Stimulated activated CD8-positive, alpha-beta memory T cell treated with anti-CD3 and anti-CD28 coated beads, Interleukin-2, amount 100 ng/mL, for 48 hours (primary cell): ENCODE measurements around the gene STX8.
"Not testable (repeated sequence)": the region's sequence is repeated elsewhere in the genome, so short reads cannot be mapped to it uniquely, and the experiment has no call there.

Experiments
- DNase-seq, 2 donors: peaks; one replicate each; pipeline ENCODE4 v3.0.0-alpha.2; 2020; ENCODE audit warnings: low read depth in 2 of 2

The STX8 gene

DNA sequence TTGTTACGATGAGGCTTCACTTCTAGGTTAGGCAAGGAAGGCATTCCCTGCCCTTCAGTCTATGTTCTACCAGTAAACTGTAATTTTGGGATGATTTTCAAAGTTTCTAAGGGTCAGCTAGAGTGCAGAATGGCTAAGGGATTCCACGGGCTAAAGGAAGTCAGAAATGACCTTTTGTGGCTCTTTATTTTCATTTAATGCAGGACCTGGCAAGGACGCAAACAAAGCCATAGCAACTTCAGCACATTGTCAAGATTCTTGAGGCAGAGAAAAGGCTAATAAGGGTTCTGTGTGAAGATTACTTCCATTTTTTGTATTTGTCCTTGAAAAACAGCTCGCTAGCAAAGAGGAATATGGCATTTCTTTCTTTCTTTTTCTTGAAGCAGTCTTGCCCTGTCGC, 76.6 kb downstream of the STX8 start:
- no peak for DNase-seq

DNA sequence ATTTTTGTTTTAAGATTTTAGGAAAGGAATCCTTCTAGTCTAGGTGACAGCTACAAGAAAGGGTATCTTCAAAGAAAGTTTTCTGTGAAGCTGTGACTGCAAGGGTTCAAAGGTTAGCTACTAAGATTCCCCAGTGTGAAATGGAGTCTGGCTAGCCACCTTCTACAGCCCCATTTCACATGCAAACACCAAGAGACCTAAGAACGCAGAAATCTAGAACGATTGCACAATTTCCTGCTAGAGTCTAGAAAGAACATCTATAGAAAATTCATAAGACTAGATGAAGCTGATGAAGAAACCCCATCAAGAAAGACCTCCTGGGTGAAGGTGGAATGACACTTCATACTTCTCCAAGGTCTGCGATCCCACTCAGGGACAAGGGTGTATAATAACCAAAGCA, 77.1 kb downstream of the STX8 start:
- DNase-seq = no peak

DNA sequence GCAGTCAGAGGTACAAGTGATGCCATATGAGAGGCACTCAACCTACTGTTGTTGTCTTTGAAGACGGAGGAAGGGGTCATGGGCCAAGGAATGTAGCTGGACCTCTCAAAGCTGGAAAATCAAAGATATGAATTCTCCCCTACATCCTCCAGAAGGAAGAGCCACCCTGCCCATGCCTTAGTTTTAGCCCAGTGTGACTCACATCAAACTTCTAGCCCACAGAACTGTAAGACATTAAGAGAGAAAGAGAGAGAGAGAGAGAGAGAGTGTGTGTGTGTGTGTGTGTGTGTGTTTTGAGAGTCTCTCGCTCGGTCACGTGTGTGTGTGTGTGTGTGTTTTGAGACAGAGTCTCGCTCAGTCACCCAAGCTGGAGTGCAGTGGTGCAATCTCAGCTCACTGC, 87.1 kb downstream of the STX8 start:
- no peak for DNase-seq

DNA sequence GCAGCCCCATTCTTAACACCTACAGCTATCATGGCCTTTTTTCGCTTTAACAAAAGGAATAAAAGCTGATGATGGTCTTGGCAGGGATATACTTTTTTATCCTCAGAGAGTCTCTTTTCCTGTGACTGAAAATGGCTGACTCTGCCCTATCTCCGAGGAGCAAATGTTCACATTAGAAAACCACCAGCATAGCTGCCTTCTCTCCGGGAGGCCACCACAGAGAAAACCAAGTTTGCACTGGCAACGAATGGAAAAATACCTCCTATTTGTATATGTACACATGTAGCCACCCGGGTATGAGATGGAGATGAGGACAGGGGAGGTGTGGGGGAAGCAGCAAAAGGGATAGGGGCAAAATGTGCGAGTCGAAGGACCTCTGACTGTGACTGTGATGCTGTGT, 88.2 kb downstream of the STX8 start:
- DNase-seq = no peak

DNA sequence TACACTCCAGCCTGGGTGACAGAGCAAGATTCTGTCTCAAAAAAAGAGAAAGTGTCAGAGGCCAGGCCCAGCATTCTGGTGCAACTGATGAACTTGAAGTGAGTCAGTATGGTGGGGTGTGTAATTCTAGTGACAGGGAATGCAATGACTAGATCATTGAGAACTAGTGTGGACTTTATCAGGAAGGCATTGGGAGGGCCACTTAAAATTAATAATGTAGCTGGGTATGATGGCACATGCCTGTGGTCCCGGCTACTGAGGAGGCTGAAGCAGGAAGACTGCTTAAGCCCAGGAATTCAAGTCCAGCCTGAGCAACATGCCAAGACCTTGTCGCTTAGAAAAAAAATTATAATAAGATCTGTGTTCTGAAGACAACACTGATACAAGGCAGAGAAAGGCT, 90.8 kb downstream of the STX8 start:
- DNase-seq = no peak

DNA sequence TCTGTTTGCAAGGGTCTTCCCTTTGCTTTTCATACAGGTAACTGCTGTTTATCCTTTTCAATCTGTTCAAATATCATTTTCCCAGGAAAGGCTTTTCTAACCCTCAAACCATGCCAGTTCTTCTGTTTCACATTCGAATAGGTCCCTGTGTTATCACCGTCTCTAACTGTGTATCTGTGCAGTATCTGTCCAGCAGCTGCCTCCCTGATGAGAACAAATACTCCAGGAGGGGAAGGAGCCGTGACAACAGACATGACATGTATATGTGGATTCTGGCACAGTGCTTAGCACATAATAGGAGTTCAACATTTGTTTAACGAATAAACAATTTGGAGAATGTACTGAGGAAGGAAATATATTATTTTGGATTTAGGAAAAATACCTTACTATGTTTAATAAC, 95.7 kb downstream of the STX8 start:
- DNase-seq = no peak

DNA sequence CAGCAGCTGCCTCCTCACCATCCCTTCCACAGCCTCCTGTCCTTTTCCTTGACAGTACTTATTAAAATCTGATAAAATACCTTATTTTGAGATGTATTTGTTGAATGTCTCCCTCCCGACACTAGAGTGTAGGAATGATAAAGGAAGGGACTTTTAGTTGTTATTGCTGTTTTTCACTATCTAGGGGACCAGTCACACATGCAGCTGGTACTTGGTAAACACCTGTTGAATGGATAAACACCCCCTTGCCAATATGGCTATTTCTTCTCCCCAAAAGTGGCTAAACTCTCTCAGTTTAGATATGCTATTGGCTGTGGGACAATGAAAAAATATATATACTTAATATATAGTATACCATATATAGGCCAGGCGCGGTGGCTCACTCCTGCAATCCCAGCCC, 96.7 kb downstream of the STX8 start:
- DNase-seq = no peak

DNA sequence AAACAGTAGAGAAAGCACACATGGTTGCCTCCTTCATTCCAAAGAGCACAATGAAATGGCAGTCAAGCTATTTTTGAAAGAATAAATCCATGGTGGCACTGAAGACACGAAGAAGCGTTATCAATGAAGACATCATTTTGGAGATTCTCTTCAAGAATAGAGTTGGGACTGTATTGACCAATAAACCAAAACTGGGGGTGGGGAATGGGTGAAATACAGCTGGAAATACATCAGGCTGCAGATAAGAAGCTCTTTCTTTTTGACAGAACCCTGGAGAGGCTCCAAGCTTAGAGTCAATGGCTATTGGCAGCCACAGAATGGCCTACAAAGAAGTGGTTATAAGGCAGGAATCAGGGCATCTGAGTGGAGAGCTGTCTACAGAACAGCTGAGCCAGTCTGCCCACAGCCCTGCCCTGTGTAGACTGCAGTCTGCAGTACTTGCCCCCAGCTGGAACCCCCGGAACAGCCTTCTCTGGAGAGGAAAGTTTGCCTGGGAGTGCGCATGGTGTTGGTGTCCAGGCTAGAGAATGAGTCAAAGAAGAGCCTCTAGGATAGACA, 100.4 kb downstream of the STX8 start:
- DNase-seq = no peak

DNA sequence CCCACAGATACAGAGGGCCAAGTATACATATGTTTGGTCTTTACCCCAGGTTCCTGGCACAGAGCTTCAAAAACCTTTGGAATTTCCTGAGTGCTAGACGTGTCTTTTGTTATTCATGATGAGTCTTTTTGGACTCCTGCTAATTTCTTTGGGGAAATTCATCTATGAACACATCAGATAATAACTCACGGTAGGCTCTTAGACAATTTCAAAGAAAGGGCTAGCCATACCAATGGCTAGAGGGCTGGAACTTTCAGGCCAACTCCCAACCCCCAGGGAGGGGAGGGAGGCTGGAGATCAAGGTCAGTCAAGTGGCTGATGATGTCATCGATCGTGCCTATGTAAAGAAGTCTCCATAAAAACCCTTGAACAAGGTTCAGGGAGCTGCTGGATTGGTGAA, 101.9 kb downstream of the STX8 start:
- no peak for DNase-seq

DNA sequence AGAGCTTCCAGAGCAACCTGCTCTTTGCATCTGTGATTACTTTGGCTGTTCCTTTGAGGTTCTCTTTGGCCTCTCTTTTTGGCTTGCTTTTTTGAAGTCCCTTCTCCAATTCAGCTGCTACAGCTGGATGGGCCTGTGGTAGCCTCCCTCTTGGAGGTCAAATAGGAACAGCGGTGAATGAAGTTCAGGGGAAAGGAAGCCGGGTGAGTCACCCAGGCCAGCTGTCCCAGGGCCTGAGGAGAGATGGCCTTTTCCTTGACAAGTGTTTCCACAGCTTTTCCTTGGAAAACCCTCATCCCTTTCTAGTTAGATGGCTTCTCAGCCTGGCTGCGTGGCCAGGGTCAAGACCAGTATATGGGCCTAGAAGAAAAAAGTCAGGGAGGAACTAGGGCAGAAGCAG, 103.1 kb downstream of the STX8 start:
- DNase-seq = no peak

DNA sequence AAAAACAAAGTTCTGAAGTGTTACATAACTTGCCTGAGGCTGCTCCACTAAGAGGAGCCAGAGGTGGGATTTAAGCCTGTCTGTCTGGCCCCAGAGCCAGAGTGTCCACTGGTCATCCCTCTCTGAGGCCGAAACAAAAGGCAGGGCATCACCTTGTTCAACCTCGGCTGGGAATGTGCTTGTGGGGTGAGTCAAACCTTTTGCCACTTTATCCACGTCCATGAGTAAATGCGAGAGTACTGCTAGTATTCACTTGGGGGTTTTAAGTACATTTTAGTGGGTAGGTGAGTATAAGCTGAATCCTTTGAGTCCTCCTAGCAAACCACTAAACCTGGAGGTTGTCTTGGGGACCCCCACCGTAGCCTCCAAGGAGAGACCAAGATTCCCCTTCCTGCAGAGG, 103.5 kb downstream of the STX8 start:
- DNase-seq = no peak

DNA sequence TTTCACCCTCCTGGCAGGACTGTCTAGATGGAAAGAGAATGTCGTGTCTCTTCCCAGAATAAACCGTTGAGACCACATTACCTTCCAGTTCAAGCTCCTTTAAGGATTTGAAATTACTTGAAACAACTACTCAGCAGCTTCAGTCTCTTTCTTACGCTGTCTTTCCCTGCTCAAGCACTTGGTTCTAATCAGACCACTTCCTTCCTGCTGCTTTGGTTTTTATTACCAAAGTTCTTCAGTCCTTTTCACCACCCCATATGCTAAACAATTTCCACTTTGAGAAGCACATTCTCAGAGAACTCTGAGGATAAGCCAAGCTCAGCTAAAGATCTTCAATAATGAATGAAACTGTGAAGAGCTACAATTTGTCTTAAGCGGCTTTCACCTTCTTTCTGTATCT, 105.4 kb downstream of the STX8 start:
- no peak for DNase-seq

DNA sequence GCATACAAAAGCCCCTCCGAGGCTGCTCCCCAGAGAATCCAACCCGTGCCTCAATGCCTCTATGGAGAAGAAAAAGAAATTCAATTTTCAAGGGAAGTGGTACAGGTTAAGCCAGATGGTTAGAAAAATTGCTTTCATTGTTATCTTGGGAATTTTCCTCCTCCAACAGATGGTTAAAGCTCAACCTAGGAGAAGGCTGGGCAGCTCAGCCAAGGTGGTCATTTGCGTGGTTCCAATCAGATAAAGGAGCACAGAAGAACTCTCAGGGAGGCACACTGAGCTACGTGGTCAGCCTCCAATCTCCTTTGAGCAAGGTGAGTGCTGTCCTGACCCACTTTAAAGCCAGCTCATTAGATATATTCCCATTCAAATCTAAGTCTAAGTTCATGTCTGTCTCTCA, 106.7 kb downstream of the STX8 start:
- no peak for DNase-seq

DNA sequence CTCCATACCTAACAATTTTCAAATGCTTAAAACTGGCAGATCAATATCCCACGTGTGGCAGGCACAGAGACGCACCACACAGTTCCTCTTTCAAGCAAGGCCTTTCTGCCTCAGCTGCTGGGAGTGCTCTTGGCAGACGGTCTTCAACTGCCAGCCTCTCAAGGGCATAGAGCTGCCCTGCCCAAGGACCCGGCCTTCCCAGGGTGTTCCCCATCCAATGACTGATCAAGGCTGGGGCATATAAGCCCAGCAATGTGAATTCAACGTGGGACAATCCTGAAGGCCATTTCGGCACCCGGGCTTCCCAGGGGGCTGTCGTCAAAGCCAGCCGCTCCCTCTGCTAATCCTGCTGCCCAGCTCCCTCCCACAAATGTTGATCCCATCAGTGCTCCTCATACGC, 107.1 kb downstream of the STX8 start:
- no peak for DNase-seq

DNA sequence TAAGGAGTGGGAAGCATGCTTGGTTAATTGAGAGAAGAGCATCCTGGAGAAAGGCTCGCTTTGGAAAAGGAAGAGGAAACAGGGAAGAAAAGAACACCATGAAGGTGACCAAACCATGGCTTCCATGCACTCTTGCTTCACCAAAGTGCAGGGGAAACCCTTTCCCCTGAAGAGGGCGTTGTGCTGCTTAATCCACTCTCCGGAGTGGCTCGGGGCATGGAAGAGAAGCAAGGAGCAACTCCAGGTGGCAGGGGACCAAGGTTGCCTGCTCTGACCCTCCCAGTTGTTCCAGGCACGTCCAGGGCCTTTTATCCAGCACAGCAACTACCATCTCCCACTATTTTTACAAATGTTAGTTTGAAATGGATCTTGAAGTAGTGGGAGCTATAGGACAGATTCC, 108.1 kb downstream of the STX8 start:
- DNase-seq = no peak

DNA sequence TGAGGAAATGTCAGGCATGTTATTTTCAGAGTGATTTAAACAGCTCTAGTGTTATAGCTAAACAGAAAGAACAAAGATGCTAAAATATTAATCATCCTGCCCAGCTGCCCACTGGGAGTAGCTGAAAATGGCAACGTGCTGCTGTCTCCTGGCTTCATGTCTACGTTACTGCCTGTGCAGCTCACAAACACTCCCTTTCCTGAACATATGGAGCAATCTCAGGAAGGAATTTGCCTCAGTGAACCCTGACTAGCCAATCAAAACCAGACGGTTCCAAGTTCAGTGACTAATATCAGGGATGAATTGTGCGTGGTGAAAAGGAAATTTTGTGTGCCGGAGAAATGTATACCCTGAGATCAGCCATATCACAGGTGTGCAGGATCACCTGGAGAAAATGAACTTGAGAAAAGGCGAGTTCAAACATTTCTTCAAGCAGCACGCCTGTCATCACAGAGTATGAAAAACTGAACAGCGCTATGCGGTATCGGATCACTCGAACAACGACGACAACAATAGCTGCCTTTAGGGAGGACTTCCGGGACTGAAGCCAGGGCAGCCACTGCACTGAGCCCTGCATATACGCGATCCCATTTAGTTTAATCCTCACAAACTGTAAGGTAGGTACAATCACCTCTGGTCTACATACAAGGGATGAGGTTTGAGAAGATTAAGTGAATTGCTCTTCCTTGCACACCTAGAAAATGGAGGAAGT, 110.3 kb downstream of the STX8 start:
- no peak for DNase-seq

DNA sequence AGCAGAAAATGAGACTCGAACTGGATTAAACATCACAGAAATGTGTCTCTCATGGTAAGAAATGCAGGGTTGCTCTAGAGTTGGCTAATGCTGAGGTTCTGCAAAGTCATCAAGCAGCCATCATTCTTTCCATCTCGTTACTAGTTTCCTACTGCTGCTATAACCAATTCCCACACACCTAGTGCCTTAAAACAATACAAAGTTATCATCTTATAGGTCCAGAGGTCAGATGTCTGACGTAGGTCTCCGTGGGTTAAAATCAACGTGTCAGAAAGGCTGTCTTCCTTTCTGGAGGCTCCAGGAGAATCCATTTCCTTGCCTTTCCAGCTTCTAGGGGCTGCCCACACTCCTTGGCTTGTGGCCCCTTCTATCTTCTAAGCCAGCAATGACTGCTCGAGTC, 118.6 kb downstream of the STX8 start:
- no peak for DNase-seq

DNA sequence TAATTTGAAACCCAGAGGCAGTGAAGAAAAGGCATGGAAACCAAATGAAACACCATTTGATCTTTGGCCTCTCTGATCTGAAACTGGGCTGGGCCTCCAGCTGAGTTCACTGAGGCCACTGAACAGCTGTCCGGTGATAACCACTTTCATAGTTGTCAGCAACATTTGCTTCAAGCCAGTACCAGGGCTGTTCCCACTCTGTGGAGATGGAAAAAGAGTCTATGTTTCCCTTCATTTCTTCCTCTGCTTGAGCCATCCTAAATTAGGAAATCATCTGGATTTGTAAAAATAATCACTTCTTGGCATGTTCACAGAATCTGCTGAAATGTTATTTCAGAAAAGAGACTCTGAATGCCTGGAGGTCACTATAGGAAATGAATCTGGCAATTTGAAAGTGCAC, 119.3 kb downstream of the STX8 start:
- DNase-seq = no peak

DNA sequence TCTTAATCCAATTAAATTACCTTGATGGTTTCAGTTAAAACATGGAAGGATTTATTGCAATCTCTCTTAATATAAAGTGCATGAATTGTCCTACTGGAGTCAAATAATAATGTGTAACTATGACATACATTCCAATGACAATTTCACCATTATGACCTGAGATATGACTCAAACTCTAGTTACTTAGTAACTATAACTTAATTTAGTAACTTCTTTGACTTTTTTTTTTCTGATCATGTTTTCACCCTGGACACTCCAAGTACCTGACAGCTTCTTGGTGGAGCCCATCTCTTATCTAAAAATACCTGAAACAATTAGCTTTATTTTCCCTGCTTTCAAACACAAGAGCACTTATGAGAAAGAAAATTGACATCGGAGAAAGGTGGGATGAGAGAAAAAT, 123.7 kb downstream of the STX8 start:
- no peak for DNase-seq

DNA sequence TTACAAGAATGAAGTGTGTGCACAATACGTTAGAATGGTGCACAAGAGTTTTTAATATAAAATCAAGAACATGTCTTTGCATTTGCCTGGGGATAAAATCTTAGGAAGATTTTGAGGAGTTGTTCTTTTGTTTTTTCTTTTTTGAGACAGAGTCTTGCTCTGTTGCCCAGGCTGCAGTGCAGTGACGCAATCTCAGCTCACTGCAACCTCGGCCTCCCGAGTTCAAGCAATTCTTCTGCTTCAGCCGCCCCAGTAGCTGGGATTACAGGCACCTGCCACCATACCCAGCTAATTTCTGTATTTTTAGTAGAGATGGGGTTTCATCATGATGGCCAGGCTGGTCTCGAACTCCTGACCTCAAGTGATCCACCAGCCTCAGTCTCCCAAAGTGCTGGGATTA, 128.3 kb downstream of the STX8 start:
- not testable (repeated sequence) for DNase-seq

DNA sequence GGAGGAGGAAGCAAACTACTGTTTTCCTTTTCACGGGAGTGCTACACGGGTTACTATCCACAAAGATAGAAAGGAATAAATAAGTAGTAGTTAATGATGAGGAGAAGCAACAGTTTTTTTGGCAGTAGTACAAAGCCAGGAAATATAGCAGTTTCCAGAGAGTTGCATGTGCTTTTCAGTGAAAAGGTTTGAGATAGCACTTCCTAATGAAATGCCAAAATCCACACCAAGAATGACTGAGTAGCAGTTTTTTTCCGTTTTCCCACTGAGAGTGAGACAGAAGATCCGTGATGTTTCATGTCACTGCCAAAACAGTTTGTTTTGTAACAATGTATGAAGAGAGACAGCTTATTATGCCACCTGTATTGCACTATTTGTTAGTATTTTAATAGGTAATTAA, 129.1 kb downstream of the STX8 start:
- no peak for DNase-seq

DNA sequence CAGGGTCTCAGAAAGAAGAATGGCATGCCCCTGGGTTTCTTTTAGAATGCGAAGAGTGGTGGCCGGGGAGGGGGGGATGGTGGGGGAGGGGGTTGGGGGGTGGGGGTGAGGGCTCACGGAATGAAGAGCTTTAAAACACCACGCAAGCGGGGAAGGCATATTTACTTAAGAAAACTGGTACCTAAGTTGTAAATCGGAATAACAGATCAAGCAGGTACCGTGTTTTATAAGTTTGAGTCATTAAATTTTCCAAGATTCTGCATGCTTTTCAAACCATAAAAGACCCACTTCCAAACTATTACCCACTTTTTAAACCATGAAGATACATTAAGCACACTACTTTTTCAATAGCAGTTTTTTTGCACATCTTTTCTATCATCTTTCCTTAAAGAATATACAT, 130.2 kb downstream of the STX8 start:
- DNase-seq = no peak

DNA sequence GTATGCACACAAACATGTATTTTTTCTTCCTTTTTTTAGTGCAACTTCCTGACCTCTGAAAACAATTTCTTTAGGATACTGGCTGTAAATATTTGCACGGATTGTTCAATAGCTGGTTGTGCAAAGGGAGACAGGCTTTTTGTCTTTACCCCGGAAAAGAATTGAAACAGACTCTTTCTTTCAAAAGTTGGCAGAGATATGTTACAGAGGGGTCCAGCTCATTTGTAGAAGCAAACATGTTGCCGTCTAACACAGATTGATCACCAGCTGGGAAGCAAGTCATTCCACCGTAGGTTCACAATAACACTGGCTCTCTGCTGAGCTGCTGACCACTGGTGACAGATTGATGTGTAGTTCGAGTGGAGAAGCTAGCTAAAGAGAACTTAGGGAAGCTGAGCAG, 130.9 kb downstream of the STX8 start:
- no peak for DNase-seq

DNA sequence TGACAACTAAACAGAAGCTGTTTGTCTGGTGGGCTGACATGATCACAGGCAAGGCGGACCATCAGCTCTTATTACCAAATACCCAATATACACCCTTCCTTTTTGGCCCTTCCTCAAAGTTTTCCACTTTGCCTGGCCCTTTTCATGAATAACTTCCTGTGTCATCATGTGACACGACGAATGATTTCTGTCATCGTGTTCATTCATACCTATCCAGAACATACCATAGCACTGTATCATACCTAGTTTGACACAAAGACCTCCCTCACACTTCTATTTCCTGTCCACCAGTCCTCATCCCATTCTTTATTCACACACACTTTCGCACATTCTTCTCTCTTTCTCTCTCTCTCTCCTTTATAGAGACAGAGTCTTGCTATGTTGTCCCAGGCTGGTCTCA, 131.8 kb downstream of the STX8 start:
- DNase-seq = no peak
